Uterine smooth muscle cell (primary cell): ENCODE measurements around the gene SZRD1. TPM values are rescaled to one million over a fixed set of nuclear protein-coding genes. Genes with fewer than 3 reads are reported as not detected.

Source experiments
- total RNA-seq: library from RNA; depleted of rRNA; stranded (reverse); fragments of >200 nt; gene quantifications from 2 replicates; pipeline ENCODE4 v1.2.3, GENCODE V29; 2014

The SZRD1 gene
- 24.2 and 26.0 TPM in 2 replicates for total RNA-seq

GRCh38 chr1:16366722-16367257 lies at the start of gene SZRD1:
Gene SZRD1, plus strand, starts transcription at chr1:16367242. Its CDS starts 16 bp downstream, at chr1:16367258.

GRCh38 chr1:16351994-16352841 lies 14.8 kb upstream of the SZRD1 start, which contains the start of gene FBXO42:
Gene FBXO42, minus strand, starts transcription at chr1:16352480. Its CDS starts 37,062 bp downstream, at chr1:16315418.

GRCh38 chr1:16436946-16437474 lies 70.0 kb downstream of the SZRD1 start, which contains the start of gene SPATA21:
Gene SPATA21, minus strand, starts transcription at chr1:16437424. Its CDS starts 6,053 bp downstream, at chr1:16431371.

GRCh38 chr1:16440470-16441281 lies 73.6 kb downstream of the SZRD1 start, which contains the start of gene NECAP2:
Gene NECAP2, plus strand, starts transcription at chr1:16440724. Its CDS starts 38 bp downstream, at chr1:16440762.

Other genes with a start within 250 kb of the SZRD1 start
- gene EPHA2, start 211.2 kb upstream of the SZRD1 start, total RNA-seq = 30.3 and 38.4 TPM in 2 replicates
- gene ARHGEF19, start 154.6 kb upstream of the SZRD1 start, total RNA-seq = 3.8 and 7.7 TPM in 2 replicates
- gene CPLANE2, start 130.1 kb upstream of the SZRD1 start, total RNA-seq = 10.1 and 14.4 TPM in 2 replicates
- gene FBXO42, start 14.8 kb upstream of the SZRD1 start, total RNA-seq = 10.3 and 11.6 TPM in 2 replicates
- not detected in 2 replicates for gene SPATA21, start 70.2 kb downstream of the SZRD1 start, total RNA-seq
- gene NECAP2, start 73.5 kb downstream of the SZRD1 start, total RNA-seq = 71.4 and 76.7 TPM in 2 replicates
- under 0.01 and 2,224 TPM in 2 replicates for gene RNU1-1, start 147.0 kb downstream of the SZRD1 start, total RNA-seq
- 35.3 and 79.2 TPM in 2 replicates for gene NBPF1, start 246.3 kb downstream of the SZRD1 start, total RNA-seq